Lower leg skin (tissue), 3 donors: ENCODE results near the gene CD99L2.

Source experiments
- CTCF ChIP-seq, 3 donors: fragments of 450-650 bp; IDR thresholded peaks; one replicate each; pipeline ENCODE4 v1.5.1; 2016; ENCODE audit warnings: antibody characterized with exemption in 3 of 3, mild to moderate bottlenecking in 3 of 3, moderate library complexity in 2 of 3
- POLR2A ChIP-seq, 2 donors: fragments of 450-650 bp; IDR thresholded peaks; one replicate each; pipeline ENCODE4 v1.6.1; 2016 to 2017; ENCODE audit warnings: antibody characterized with exemption in 2 of 2, mild to moderate bottlenecking in 1 of 2, moderate library complexity in 1 of 2

- TF ChIP-seq CTCF (IDR thresholded peaks at IDR 0.05) (no peak), POLR2A (IDR thresholded peaks at IDR 0.05) (no peak)
Observed at GRCh38 chrX:150833454-150834056, 64.9 kb downstream of the CD99L2 start.
